Astrocyte of the cerebellum (primary cell): ENCODE results near the gene NUCB2.

ENCODE experiments used
- DNase-seq: peaks from one replicate; pipeline ENCODE4 v3.0.0-alpha.2; 2011; ENCODE audit warnings: low read depth
- H3K4me3 ChIP-seq: 2 replicates; pipeline ENCODE4 v1.5.1; 2011; ENCODE audit warnings: mild to moderate bottlenecking, low read depth, low read length, moderate library complexity
- in situ Hi-C: cut with HindIII; loops from 2 replicates; pipeline ENCODE4 v1.10.0; 2017; ENCODE audit warnings: low sequenced_read_pairs
- TF ChIP-seq, protein P1 (sequence below): IDR thresholded peaks from 2 replicates; pipeline ENCODE4 v1.5.1; 2012; ENCODE audit warnings: low read length, low read depth, moderate library complexity, mild to moderate bottlenecking; ENCODE audit errors: missing control alignments

Gene NUCB2

DNA sequence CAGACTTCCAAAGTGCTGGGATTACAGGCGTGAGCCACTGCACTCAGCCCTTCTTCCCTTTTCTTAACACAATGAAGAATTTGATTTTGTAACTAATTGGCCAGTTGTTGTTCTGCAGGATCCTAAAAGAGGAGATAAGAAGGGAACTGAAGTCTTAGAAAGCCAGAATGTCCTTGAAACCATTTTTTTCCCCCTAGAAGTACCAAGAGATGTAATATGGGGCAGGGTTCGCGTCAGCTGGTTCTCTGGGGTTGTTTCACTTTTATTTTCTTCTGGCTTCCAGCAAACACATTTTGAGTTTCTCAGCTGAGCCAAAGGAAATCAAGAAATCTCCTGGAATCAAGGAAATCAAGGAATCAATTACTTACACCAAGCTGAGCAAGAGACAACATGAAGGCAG, 7.6 kb upstream of the NUCB2 start:
- H3K4me3 ChIP-seq, result no peak overlapping the region
- TF ChIP-seq, protein P1, sequence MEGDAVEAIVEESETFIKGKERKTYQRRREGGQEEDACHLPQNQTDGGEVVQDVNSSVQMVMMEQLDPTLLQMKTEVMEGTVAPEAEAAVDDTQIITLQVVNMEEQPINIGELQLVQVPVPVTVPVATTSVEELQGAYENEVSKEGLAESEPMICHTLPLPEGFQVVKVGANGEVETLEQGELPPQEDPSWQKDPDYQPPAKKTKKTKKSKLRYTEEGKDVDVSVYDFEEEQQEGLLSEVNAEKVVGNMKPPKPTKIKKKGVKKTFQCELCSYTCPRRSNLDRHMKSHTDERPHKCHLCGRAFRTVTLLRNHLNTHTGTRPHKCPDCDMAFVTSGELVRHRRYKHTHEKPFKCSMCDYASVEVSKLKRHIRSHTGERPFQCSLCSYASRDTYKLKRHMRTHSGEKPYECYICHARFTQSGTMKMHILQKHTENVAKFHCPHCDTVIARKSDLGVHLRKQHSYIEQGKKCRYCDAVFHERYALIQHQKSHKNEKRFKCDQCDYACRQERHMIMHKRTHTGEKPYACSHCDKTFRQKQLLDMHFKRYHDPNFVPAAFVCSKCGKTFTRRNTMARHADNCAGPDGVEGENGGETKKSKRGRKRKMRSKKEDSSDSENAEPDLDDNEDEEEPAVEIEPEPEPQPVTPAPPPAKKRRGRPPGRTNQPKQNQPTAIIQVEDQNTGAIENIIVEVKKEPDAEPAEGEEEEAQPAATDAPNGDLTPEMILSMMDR, result no peak
- DNase-seq, result no peak
- in situ Hi-C loops, result no loop called here

DNA sequence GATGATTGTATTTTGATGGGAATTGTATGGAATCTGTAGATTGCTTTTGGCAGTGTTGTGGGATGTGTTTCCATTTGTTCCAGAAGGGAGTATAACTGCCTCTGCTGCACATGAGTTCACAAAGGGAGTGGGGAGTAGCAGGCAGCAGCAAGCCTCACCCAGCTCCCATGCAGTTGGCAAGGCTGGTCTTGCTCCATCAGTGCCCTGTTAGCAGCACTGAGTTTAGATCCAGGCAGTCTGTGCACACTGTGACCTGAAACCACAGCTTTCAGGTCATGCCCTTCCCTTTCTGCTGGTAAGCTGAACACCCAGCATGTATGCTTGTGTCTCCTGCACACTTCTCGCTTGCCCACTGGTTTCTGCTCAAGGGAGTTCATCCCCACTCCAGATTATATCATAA, 3.7 kb upstream of the NUCB2 start:
- no peak for DNase-seq
- in situ Hi-C loops, result no loop called here
- no peak overlapping the region for H3K4me3 ChIP-seq
- TF ChIP-seq, protein P1, result no peak

DNA sequence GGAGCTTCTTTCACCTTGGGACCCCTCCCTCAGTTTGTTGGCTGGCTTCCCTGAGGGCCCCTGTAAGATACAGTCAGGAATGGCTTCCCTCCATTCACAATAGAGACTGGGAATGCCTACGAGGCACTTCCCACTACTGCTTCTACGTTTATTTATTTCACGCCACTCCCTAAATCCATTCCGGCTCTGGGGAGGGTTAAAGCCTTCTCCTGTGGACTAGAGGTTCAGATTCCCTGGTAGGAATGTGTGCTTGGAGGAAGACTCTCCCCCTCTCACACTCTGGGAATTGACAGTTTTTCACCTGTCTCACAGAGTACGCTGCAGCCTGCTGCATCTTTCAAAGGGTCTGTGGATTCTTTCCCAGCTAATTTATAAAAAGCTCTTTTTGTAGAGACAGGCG, 3.3 kb upstream of the NUCB2 start:
- no peak for DNase-seq
- no peak overlapping the region for H3K4me3 ChIP-seq
- TF ChIP-seq, protein P1, result no peak
- in situ Hi-C loops, result no loop called here

DNA sequence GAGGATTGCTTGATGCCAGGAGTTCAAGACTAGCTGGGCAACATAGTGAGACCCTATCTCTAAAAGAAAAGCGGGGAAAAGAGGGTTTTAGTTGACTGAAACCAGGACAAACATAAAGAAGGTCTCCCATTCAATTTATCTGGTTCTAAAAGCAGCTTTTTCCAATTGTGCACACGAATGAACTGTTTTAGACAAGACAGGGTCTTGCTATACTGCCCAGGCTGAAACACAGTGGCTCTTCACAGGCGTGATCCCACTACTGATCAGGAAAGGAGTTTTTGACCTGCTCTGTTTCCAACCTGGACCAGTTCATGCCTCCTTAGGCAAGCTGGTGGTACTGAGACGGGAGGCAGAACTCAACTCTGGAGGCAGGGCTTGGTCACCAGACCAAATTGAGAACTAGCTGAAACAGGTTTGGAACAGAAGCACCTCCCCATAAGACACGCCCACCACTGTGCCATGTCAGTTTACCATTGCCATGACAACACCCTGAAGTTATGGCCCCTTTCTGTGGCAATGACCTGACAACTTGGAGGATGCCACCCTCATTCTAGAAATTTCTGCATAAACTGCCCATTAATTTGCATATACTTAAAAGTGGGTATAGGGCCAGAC, 2.8 kb upstream of the NUCB2 start:
- TF ChIP-seq, protein P1, result no peak
- no peak for DNase-seq
- in situ Hi-C loops, result no loop called here
- no peak overlapping the region for H3K4me3 ChIP-seq

DNA sequence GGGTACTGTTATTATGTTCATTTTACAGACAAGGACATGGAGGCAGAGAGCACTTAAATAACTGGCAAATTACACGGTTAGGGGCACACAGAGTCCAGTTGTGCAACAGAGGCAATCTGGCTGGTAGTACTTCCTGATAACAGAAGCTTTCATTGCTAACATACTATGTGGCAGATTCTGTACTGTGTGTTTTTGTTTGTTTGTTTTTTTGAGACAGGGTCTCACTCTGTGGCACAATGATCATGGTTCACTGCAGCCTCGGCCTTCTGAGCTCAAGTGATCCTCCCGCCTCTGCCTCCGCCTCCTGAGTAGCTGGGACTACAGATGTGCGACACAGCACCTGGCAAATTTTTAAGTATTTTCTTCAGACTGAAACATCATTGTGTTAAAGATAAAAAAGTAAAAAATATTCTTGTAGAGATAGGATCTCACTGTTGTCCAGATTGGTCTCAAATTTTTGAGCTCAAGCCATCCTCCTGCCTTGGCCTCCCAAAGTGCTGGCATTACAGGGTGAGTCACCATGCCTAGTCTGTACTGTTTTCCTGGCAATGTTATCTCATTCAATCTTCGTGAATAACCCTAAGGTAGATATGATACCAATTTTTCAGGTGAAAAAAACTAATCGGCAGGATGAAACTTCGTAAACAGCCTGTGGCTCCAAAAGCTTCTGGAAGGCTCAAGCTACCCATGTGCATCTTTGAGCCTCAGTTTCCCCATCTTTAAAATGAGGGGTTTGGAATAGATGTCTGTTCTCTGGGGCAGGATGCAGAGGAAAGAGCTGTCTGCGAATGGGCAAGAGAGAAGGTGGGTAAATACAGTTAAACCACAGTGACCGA, 921 bp upstream of the NUCB2 start:
- H3K4me3 ChIP-seq, result peak overlapping the region; percentile 81
- DNase-seq, result no peak
- in situ Hi-C loops, result no loop called here
- TF ChIP-seq, protein P1, result no peak

DNA sequence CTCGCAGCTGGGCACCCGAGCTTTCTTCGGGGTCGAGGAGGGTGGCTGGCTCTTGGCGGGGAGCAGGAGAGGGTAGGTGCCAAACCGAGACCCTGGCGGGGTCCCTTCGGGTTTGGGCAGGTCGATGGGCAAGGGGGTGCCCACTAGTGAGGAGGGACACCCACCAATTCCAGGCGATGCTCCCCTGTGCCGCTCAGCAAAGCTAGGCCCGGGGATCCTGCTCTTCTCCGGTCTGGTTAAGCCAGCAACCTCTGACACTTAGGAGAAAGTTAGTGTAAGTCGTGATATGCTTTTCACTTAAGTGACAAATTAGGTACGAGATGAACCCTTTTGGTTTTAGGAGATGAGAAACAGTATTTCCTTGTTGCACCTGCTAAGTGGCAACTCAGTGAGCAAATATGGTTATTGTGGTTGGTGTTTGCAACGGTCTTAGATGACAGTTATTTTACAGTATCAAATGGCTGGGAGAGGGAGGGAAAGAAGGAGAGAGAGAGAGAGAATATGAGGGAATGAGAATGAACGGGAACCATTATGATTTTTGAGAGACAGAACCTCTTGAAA, 565 bp downstream of the NUCB2 start:
- in situ Hi-C loops, result no loop called here

More for the DNA sequence above, 565 bp downstream of the NUCB2 start:
- DNase-seq, result no peak
- peak overlapping the region; percentile 81 for H3K4me3 ChIP-seq
- TF ChIP-seq, protein P1, result no peak
